Urothelium cell line (cell line): ENCODE data around the gene LTC4S.

Source experiments
- DNase-seq: peaks from one replicate; pipeline ENCODE4 v3.0.0; 2011; ENCODE audit warnings: low spot score, mixed read lengths
- FAIRE-seq: peaks from 2 replicates; lab custom pipeline; 2011; peaks lifted over from hg19 to GRCh38; lab: Jason Lieb, UNC

LTC4S gene

GRCh38 chr5:179805070-179805528, 11.3 kb downstream of the LTC4S start:
- DNase-seq (no peak), FAIRE-seq (peak; percentile 37)

GRCh38 chr5:179805529-179806249, 11.9 kb downstream of the LTC4S start:
- peak; percentile 58 for DNase-seq
- FAIRE-seq: no peak

DNA sequence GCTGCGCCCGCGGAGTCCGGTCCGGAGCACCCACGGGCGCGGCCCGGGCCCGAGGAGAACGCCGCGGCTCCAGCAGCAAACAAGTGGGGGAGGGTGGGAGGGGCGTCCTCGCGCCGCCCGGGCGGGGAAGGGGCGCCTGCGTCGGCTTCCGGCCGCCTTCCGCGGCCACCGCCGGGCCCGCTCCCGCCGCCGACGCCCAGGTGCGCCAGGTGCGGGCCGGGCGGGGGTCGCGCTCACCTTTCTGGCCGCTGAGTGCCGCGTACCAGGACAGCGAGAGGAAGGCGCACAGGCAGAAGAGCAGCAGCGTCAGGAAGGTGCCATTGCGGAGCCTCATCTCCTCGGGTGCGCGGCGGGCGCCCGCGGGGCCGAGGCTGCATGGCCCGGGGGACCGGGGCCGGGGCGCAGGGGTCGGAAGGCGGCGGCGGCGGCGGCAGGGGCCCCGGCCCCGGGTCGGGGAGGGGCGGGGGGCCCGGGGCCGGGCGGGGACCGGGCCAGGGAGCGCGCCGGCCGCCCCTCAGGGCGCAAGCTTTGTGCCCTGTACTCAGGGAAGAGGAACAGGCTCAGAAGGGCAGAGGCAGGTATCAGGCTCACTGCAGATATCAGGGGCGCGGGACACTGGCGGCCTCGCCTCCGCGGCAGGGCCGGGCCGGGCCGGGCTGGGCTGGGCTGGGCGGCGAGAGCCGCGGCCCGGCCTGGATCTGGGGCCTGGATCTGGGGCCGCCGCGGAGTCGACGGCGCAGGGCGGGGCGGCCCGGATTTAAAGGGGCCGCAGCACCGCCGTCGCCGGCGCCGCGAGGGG, 12.7 kb downstream of the LTC4S start, which contains the start of gene MGAT4B:
Gene MGAT4B, minus strand, starts transcription at position 617 of the 799 bp plus-strand sequence. Its CDS starts 283 bp downstream, at position 334.
- FAIRE-seq (no peak), DNase-seq (peak; percentile 87)

GRCh38 chr5:179812135-179812825, 18.5 kb downstream of the LTC4S start:
- FAIRE-seq (no peak), DNase-seq (no peak)

DNA sequence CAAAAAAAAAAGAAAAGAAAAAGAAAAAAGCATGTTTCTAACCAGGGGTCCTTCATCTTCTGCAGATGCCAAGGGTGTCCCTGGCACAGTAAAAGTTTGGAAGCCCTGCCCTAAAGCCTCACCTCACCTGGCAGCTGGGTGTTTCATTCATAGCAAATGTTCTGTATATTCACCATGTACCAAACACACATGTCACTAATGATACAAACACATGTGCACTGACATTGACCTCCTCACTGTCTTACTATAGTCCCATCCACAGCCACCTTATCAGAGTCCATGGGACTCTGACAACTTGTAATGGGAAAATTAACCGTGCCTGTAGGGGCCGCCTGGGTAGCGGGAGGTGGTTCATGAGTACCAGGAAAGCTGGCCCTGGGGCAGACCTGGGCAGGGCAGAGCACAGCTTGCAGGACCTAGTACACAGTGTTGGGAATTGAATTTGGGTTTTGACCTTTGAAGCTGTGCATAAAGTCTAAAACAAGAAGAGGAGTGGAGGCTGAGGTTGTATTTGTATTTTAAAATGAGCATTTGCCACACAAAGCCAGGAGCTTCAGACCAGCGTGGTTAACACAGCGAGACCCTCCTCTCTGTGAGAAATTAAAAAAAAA, 19.3 kb downstream of the LTC4S start:
- DNase-seq (no peak), FAIRE-seq (no peak)

- no peak for FAIRE-seq
These were observed 20.3 kb downstream of the LTC4S start for GRCh38 chr5:179814090-179814489.

GRCh38 chr5:179815491-179816249, 21.9 kb downstream of the LTC4S start:
- FAIRE-seq (peak; percentile 20), DNase-seq (no peak)

More at GRCh38 chr5:179814090-179814489, 20.3 kb downstream of the LTC4S start:
- DNase-seq: no peak

- DNase-seq (no peak), FAIRE-seq (no peak)
These were observed 22.6 kb downstream of the LTC4S start for GRCh38 chr5:179816401-179816795.

- no peak for FAIRE-seq
These were observed 23.1 kb downstream of the LTC4S start for GRCh38 chr5:179816796-179817469.

GRCh38 chr5:179817470-179817840, 23.7 kb downstream of the LTC4S start:
- DNase-seq (no peak), FAIRE-seq (no peak)

More at GRCh38 chr5:179816796-179817469, 23.1 kb downstream of the LTC4S start:
- no peak for DNase-seq

- DNase-seq (no peak), FAIRE-seq (no peak)
These were observed 24.3 kb downstream of the LTC4S start for GRCh38 chr5:179817890-179818745.

DNA sequence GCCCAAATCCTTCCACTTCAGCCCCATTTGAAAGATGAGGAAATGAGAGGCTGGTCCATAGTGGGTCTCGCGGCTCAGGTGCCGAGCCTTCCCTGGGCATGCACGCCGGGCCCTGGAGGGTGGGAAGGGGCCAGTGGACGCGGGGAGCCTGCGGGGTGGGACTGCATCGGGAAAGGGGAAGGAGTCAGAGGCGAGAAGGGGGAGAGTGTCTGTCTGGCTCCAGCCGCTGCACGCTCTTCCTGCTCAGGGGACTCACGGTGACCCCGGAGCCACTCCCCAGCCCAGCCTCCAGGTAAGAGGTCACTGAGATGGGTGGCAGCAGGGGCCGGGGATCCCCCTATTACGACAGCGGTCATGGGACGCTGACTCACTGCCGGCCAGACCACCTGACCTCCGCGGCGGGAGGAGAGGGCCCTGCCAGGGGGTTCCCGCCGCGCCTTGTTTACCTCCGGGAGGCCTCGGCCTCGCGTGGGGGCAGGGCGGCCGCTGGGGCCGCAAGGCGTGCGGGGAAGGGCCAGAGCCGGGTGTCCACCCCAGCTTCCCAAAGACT, 25.0 kb downstream of the LTC4S start:
- FAIRE-seq (no peak), DNase-seq (peak; percentile 93)

GRCh38 chr5:179819296-179820126, 25.7 kb downstream of the LTC4S start:
- FAIRE-seq: peak; percentile 27
- peak; percentile 71 for DNase-seq

- FAIRE-seq (no peak), DNase-seq (no peak)
These were observed 26.3 kb downstream of the LTC4S start for GRCh38 chr5:179820127-179820482.

GRCh38 chr5:179820483-179821297, 26.9 kb downstream of the LTC4S start, which contains the start of gene SQSTM1:
Gene SQSTM1 (plus strand): TSS chr5:179820905. CDS start chr5:179820937, 32 bp downstream.
- FAIRE-seq: no peak

GRCh38 chr5:179821298-179822058, 27.7 kb downstream of the LTC4S start:
- no peak for FAIRE-seq

More at GRCh38 chr5:179820483-179821297, 26.9 kb downstream of the LTC4S start, which contains the start of gene SQSTM1:
- DNase-seq: peak; percentile 90

More at GRCh38 chr5:179821298-179822058, 27.7 kb downstream of the LTC4S start:
- peak; percentile 92 for DNase-seq
